Measurements from ENCODE around the gene OR6X1. TPM values are rescaled to one million over a fixed set of nuclear protein-coding genes. Genes with fewer than 3 reads are reported as not detected.
A peak's percentile ranks its signal among the peaks of the same experiment; 100 is the strongest.

The OR6X1 gene
- total and polyA plus RNA-seq, 9 of the 15 experiments (the other 6 are each of a cell fraction or from before 2014, with no cell fraction given) = not detected

DNA sequence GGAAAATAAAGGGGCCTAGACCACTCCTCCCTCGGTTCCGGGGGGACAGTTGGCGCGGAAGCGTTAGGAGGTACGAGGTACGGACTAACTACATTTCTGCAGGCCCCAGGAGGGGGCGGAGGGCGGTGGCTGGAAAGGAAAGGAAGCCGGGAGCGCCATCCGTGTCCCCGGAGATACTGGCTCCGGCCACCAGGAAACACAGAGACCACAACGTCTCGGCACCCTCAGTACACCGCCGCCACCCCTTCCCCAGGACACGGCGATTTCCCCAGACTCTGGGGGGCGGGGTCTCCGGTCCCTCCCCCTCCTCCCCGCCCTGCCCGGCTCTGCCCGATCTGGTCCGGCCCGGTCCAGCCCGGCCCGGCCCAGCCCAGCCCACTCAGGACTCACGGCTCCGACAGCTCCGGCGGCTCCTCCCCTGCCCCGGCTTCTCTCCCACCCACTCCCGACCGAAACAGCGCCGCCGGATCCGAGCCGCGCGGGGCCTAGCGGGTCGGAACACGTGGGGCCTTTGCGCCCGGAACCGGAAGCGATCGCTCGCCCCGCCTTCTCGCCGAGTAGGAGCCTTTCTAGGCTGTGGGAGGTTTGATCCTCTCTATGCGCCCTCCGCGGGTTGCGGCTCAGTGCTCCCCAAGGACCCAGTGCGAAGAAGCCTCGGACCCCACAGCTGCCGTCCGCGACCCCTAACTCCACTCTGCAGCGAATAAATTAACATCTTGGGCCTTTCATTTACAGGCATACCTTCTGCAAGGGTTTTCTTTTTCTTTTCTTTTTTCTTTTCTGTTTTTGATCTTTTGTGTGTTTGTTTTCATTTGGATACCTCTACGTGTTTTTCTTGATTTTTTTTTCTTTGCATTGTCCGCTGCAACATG lies 12.9 kb downstream of the OR6X1 start, which contains the start of gene ZNF202 (continued):
- TF ChIP-seq SMARCA4 (IDR thresholded peaks at IDR 0.05) = no peak
- no peak for TF ChIP-seq ZNF121 (CRISPR knock-in tag; conservative IDR thresholded peaks at IDR 0.05)
- TF ChIP-seq MAFK (IDR thresholded peaks at IDR 0.05; ENCODE audit: low read length) = no peak
- 0 out of 2 replicates have a peak, but pooled peaks have one; percentile 16 for TF ChIP-seq KLF6 (CRISPR knock-in tag; IDR thresholded peaks at IDR 0.05; ENCODE audit: borderline replicate concordance)
- peak; percentile 86 for TF ChIP-seq KLF16 (IDR thresholded peaks at IDR 0.05)
- no peak for TF ChIP-seq CBX5 (IDR thresholded peaks at IDR 0.05; ENCODE audit: borderline replicate concordance, low read depth)
- TF ChIP-seq HMG20A (CRISPR knock-in tag; conservative IDR thresholded peaks at IDR 0.05) = no peak
- no peak for TF ChIP-seq BDP1 (IDR thresholded peaks at IDR 0.05; ENCODE audit: insufficient read depth, insufficient read length)
- TF ChIP-seq ZNF766 (CRISPR knock-in tag; conservative IDR thresholded peaks at IDR 0.05) = no peak
- TF ChIP-seq, protein P1, sequence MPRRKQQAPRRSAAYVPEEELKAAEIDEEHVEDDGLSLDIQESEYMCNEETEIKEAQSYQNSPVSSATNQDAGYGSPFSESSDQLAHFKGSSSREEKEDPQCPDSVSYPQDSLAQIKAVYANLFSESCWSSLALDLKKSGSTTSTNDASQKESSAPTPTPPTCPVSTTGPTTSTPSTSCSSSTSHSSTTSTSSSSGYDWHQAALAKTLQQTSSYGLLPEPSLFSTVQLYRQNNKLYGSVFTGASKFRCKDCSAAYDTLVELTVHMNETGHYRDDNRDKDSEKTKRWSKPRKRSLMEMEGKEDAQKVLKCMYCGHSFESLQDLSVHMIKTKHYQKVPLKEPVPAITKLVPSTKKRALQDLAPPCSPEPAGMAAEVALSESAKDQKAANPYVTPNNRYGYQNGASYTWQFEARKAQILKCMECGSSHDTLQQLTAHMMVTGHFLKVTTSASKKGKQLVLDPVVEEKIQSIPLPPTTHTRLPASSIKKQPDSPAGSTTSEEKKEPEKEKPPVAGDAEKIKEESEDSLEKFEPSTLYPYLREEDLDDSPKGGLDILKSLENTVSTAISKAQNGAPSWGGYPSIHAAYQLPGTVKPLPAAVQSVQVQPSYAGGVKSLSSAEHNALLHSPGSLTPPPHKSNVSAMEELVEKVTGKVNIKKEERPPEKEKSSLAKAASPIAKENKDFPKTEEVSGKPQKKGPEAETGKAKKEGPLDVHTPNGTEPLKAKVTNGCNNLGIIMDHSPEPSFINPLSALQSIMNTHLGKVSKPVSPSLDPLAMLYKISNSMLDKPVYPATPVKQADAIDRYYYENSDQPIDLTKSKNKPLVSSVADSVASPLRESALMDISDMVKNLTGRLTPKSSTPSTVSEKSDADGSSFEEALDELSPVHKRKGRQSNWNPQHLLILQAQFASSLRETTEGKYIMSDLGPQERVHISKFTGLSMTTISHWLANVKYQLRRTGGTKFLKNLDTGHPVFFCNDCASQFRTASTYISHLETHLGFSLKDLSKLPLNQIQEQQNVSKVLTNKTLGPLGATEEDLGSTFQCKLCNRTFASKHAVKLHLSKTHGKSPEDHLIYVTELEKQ (CRISPR knock-in tag; IDR thresholded peaks at IDR 0.05) = no peak
- no peak for TF ChIP-seq NR1H2 (CRISPR knock-in tag; IDR thresholded peaks at IDR 0.05)
- TF ChIP-seq ATF4 (CRISPR knock-in tag; IDR thresholded peaks at IDR 0.05) = 0 out of 2 replicates have a peak, but pooled peaks have one; percentile 21
- no peak for TF ChIP-seq ZNF347 (CRISPR knock-in tag; IDR thresholded peaks at IDR 0.05; ENCODE audit: low read depth)
- TF ChIP-seq ZNF212 (CRISPR knock-in tag; IDR thresholded peaks at IDR 0.05) = no peak; the same call in 1 of the 2 replicates
- TF ChIP-seq NFATC3 (IDR thresholded peaks at IDR 0.05) = no peak
- no peak for TF ChIP-seq TCF7L2 (IDR thresholded peaks at IDR 0.05; ENCODE audit: low read depth, low read length)
- TF ChIP-seq, protein P2, sequence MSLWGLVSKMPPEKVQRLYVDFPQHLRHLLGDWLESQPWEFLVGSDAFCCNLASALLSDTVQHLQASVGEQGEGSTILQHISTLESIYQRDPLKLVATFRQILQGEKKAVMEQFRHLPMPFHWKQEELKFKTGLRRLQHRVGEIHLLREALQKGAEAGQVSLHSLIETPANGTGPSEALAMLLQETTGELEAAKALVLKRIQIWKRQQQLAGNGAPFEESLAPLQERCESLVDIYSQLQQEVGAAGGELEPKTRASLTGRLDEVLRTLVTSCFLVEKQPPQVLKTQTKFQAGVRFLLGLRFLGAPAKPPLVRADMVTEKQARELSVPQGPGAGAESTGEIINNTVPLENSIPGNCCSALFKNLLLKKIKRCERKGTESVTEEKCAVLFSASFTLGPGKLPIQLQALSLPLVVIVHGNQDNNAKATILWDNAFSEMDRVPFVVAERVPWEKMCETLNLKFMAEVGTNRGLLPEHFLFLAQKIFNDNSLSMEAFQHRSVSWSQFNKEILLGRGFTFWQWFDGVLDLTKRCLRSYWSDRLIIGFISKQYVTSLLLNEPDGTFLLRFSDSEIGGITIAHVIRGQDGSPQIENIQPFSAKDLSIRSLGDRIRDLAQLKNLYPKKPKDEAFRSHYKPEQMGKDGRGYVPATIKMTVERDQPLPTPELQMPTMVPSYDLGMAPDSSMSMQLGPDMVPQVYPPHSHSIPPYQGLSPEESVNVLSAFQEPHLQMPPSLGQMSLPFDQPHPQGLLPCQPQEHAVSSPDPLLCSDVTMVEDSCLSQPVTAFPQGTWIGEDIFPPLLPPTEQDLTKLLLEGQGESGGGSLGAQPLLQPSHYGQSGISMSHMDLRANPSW (CRISPR knock-in tag; IDR thresholded peaks at IDR 0.05) = no peak
- TF ChIP-seq ZNF224 (CRISPR knock-in tag; IDR thresholded peaks at IDR 0.05) = no peak
- TF ChIP-seq IRF9 (tag; IDR thresholded peaks at IDR 0.05) = no peak
- no peak for TF ChIP-seq HNRNPK (IDR thresholded peaks at IDR 0.05; ENCODE audit: low read depth, low read length, poor library complexity, severe bottlenecking)
- no peak for TF ChIP-seq ZKSCAN3 (CRISPR knock-in tag; IDR thresholded peaks at IDR 0.05)
- TF ChIP-seq TFAM (CRISPR knock-in tag; conservative IDR thresholded peaks at IDR 0.05) = no peak

All from K562 (cell line).